SH-SY5Y (cell line): ENCODE data around the gene ASTN1.

ENCODE experiments used
- GATA2 ChIP-seq: IDR thresholded peaks from 2 replicates; pipeline ENCODE4 v1.6.1; 2011; ENCODE audit warnings: mild to moderate bottlenecking, low read depth, low read length
- GATA3 ChIP-seq: IDR thresholded peaks from 2 replicates; pipeline ENCODE4 v1.6.1; 2011; ENCODE audit warnings: low read depth, mild to moderate bottlenecking, low read length, moderate library complexity

The ASTN1 gene

GRCh38 chr1:177012342-177012925 lies 152.1 kb downstream of the ASTN1 start:
- no peak; the same call in 1 of the 2 replicates for TF ChIP-seq GATA2
- no peak for TF ChIP-seq GATA3

GRCh38 chr1:177011508-177011907 lies 153.0 kb downstream of the ASTN1 start:
- TF ChIP-seq GATA2: no peak
- TF ChIP-seq GATA3: no peak

GRCh38 chr1:177010211-177010825 lies 154.2 kb downstream of the ASTN1 start:
- TF ChIP-seq GATA3 (no peak), GATA2 (no peak)

GRCh38 chr1:177008653-177009052 lies 155.9 kb downstream of the ASTN1 start:
- TF ChIP-seq GATA2: 0 out of 2 replicates have a peak, but pooled peaks have one; percentile 32
- no peak for TF ChIP-seq GATA3

DNA sequence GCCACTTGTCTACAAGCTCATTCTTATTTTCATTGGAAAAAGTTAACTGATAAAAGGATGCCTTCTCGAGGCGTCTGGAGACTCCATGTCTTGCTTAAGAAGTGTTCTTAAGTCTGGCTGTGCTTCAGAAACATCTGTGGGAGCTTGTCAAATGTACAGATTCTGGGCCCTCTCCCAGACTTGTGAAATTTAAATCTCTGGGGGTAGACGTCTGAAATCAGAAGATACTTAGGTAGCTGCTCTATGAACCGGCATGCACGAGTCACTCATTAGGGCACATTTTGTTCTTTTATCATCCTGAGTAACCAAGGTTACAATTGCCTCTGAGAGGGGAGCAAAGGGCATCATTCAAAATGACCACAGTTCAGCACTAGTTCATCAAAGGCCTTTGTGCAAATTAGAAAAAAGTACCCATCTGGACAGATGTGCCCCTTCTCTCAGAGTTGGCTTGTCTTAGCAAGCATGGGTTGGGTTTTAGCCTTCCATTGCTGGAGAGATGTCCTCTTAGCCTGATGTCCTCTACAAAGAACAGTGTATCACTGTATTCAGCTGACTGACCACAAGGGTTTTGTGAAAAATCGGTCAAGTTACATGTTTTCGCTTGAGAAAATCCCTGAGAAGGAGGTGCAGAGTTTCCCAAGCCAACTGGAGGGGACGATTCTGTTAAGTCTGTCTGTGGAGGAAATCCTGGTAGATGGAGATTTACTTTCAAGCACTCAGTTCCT lies 156.9 kb downstream of the ASTN1 start:
- TF ChIP-seq GATA2 (no peak), GATA3 (no peak)

DNA sequence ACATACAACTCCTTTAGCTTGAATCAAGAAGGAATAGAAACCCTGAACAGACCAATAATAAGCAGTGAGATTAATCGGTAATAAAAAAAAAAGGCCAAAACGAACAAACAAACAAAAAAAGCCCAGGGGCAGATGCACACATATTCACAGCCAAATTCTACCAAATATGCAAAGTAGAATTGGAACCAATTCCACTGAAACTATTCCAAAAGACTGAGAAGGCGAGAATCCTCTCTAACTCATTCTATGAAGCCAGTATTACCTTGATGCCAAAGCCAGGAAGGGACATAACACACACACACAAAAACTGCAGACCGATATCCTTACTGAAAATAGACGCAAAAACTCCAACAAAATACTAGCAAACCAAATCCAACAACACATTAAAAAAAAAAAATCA lies 161.6 kb downstream of the ASTN1 start:
- no peak for TF ChIP-seq GATA2
- no peak for TF ChIP-seq GATA3

DNA sequence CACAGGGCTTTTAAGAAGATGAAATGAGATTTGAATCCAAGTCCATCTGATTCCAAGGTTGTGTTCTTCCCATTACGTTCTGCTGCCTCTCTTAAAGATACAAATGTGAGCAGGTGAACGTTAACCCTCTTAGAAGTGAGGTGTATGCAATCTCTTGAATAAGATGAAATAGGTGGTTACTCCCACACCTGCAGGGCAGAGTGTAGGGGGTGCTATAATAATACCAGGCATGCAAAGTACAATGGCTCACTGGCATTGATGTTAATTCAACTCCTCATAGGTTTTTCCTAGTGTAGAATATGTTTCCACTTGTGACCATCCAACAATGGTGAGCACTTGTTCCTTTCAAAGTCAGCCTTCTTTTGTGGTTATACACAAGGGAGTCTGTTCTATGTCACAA lies 163.0 kb downstream of the ASTN1 start:
- TF ChIP-seq GATA2 (no peak), GATA3 (no peak)

DNA sequence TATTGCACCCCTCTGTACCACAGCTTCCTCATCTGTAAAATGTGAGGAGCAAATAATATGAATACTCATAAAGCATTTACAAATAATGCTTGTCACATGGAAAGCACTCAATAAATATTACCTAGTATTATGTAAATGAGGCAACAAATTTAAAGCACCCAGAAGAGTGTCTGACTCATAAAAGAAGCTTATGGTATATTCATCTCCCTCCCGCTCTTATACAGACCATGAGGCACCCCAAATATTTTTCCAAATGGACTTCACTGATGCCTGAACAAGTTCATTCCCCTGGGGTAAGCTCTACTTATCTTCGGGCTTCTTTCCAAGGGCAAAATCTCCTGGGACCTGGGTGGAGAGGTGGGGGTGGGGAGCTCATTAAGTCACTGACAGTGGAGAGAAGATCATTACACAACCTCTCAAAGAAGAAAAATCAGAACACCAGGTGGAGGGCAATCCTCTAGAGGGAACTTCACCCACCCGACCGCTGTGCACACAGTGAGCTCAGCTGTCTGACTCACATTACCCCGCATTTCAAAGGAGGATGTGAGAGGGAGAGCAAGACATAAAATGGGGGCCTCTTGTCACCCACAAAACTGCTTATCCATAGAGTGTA lies 166.2 kb downstream of the ASTN1 start:
- TF ChIP-seq GATA3: no peak
- TF ChIP-seq GATA2: no peak

DNA sequence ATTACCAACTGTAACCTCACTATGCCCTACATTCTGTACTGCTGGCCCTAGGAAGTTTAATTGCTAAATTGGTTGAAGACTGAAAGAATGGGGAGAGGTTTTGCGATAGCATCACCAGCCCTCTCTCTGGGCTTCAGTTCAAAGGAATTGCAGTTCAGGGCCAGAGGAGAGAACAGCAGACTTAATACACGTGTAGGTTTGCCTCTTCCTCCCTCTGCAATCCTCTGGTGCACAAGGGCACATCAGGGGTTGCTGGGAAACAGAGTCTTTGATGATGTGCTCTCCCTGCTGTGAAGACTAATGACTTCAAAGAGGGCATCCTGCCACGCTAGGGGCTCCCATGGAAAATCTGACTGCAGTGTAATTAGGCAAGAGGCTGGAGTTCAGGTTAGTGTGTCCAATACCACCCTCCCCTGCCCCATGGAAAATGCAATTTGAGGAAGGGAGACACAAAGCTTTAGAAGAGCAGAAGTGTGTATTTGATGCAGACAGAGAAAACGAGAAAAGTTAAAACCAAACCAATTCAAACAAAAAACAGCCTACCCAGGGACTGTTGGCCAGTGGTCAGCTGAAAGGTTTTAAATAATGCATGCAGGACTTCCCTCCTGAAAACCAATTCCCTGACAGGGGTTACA lies 167.9 kb downstream of the ASTN1 start:
- peak; percentile 95 for TF ChIP-seq GATA2
- TF ChIP-seq GATA3: peak; percentile 74; the same call in 1 of the 2 replicates

- peak; percentile 92 for TF ChIP-seq GATA2
- peak; percentile 89 for TF ChIP-seq GATA3
Measured at GRCh38 chr1:176994931-176995596, 169.4 kb downstream of the ASTN1 start.

- no peak for TF ChIP-seq GATA2
- no peak for TF ChIP-seq GATA3
Measured at GRCh38 chr1:176993587-176993986, 170.9 kb downstream of the ASTN1 start.

DNA sequence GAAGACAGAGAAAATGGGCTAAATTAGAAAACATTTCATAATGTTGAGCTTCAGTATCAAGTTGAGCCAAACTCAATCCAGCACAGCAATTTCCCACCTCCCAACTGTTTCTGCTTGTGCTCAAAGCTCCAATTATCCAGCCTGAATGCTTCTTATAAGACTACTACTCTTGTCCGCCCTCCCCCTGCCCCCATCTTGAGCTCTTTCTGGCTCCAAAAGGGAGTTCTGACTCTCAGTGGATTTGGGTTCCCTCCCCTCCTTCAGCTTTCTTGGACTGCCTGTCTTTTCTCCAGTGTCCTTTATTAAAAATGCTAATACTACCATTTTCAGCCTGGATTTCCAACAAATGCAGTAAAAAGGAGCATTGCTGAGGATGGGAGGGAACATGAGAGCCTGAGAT lies 174.8 kb downstream of the ASTN1 start:
- TF ChIP-seq GATA2 (no peak), GATA3 (no peak)

- TF ChIP-seq GATA3 (no peak), GATA2 (no peak)
Measured at GRCh38 chr1:176989023-176989422, 175.5 kb downstream of the ASTN1 start.
